ENCODE measurements around the gene LYRM1. TPM values are rescaled to one million over a fixed set of nuclear protein-coding genes. Genes with fewer than 3 reads are reported as not detected.
"Not testable (repeated sequence)": the region's sequence is repeated elsewhere in the genome, so short reads cannot be mapped to it uniquely, and the experiment has no call there.

The LYRM1 gene
- total RNA-seq, 1 donor from 2014 or later, result 23.3 TPM

DNA sequence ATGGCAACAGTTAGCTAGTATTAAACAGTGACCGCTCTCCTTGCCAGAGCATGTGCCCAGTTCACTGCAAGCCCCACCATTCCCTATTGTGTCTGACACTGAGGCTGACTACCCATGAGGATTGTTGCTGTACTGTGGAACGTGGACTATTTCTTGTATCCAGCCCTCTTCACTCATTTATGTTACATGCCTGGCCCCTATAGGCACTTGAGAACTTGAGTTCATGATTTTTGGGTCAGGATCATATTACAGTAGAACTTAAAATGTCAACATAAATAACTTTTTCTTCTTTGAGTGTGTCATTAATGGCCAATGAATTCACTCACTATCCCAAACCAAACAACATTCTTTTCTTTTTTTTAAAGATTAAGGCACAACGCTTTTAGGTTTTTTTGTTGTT, 55.7 kb downstream of the LYRM1 start:
- ATAC-seq, result no peak
- TF ChIP-seq, protein P1, sequence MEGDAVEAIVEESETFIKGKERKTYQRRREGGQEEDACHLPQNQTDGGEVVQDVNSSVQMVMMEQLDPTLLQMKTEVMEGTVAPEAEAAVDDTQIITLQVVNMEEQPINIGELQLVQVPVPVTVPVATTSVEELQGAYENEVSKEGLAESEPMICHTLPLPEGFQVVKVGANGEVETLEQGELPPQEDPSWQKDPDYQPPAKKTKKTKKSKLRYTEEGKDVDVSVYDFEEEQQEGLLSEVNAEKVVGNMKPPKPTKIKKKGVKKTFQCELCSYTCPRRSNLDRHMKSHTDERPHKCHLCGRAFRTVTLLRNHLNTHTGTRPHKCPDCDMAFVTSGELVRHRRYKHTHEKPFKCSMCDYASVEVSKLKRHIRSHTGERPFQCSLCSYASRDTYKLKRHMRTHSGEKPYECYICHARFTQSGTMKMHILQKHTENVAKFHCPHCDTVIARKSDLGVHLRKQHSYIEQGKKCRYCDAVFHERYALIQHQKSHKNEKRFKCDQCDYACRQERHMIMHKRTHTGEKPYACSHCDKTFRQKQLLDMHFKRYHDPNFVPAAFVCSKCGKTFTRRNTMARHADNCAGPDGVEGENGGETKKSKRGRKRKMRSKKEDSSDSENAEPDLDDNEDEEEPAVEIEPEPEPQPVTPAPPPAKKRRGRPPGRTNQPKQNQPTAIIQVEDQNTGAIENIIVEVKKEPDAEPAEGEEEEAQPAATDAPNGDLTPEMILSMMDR (IDR thresholded peaks at IDR 0.05), result no peak
- Histone ChIP-seq H3K36me3 (no peaks in the 10 kb centered on the region), H3K4me3 (no peak overlapping the region), H3K27me3 (ENCODE audit: low read depth) (no peaks in the 10 kb centered on the region), H3K4me1 (no peaks in the 10 kb centered on the region), H3K9me3 (no peaks in the 10 kb centered on the region), H3K27ac (no peak overlapping the region)
- intact Hi-C loops (cut with DNase I), result no loop called here
- no peak for DNase-seq

DNA sequence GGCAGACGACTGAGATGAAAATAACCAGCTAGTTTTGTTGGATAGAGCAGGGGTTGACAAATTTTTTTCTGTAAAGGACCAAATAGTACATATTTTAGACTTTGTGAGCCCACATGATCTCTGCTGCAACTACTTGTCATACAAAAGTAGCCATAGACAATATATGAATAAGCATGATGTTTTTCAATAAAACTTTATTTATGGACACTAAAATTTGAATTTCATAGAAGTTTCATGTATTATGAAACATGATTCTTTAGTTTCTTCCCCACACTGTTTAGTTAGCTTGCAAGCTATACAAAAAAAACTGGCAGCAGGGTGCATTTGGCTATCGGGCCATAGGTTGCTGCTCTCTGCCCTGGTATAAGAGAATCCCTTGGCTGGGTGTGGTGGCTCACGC, 56.6 kb downstream of the LYRM1 start:
- H3K27me3 ChIP-seq (ENCODE audit: low read depth), result no peaks in the 10 kb centered on the region
- no peaks in the 10 kb centered on the region for H3K9me3 ChIP-seq
- H3K36me3 ChIP-seq, result no peaks in the 10 kb centered on the region
- no peak overlapping the region for H3K4me3 ChIP-seq
- no peak for ATAC-seq
- intact Hi-C loops (cut with DNase I), result no loop called here
- DNase-seq, result no peak
- H3K4me1 ChIP-seq, result no peaks in the 10 kb centered on the region
- TF ChIP-seq, protein P1 (IDR thresholded peaks at IDR 0.05), result no peak
- H3K27ac ChIP-seq, result no peak overlapping the region

DNA sequence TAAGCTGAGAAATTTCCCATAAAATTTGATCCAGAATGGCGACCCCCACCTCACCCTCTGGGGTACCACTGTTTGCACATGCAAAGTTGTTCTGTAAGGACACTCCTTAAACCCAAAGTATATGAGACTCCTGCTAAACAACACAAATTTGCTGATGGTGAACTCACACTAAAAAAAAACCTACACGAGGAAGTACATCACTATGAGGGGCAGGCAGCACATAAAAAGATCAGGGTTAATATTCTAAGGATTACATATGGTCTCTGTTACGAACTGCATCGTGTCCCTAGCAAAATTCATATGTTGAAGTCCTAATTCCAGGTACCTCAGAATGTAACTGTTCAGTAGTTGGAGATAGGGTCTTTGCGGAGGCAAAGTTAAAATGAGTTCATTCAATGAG, 60.3 kb downstream of the LYRM1 start:
- Histone ChIP-seq H3K9me3 (no peaks in the 10 kb centered on the region), H3K27ac (no peak overlapping the region), H3K27me3 (ENCODE audit: low read depth) (no peaks in the 10 kb centered on the region), H3K36me3 (no peaks in the 10 kb centered on the region), H3K4me1 (no peaks in the 10 kb centered on the region), H3K4me3 (no peak overlapping the region)
- intact Hi-C loops (cut with DNase I), result no loop called here
- ATAC-seq (no peak), DNase-seq (no peak)
- TF ChIP-seq, protein P1 (IDR thresholded peaks at IDR 0.05), result no peak

DNA sequence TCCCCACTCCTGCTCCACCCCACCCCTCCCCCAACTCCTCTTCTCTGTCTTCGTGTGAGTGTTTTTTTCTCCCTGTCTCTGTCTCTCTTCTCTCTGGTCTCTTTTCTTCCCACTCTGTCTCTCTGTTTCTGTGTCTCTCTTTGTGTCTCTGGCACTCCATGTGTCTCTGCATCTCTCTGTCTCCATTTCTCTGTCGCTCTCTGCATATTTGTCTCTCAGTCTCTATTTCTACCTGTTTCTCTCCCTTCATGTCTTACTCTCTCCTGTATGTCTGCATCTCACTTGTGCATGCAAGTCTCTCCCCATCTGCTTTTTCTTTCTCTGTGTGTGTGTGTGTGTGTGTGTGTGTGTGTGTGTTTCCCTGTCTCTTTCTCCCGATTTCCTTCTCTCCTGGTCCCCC, 68.2 kb downstream of the LYRM1 start:
- H3K36me3 ChIP-seq, result no peaks in the 10 kb centered on the region
- no peak overlapping the region for H3K27ac ChIP-seq
- TF ChIP-seq, protein P1 (IDR thresholded peaks at IDR 0.05), result no peak
- DNase-seq (no peak), ATAC-seq (no peak)
- intact Hi-C loops (cut with DNase I), result no loop called here
- no peaks in the 10 kb centered on the region for H3K4me1 ChIP-seq
- no peak overlapping the region for H3K4me3 ChIP-seq
- H3K27me3 ChIP-seq (ENCODE audit: low read depth), result no peaks in the 10 kb centered on the region
- H3K9me3 ChIP-seq, result no peaks in the 10 kb centered on the region

DNA sequence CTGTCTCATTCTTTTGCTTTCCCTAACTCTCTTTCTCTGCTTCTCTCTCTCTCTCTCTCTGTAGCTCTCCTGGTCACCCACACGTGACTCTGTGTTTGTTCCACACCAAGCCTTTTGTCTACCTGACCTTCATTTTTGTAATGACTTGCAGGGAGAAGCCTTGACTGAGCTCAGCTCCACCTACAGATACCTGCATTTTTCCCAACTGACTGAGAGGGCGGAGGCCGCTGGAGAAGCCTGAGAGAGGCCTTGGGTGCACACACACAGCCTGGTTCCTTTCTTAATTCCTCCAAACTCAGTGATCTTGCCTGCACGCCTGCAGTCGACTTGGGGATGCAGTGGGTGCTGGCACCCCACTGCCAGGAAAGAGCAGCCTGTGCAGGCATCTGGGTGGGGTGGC, 68.8 kb downstream of the LYRM1 start:
- Histone ChIP-seq H3K4me1 (no peaks in the 10 kb centered on the region), H3K36me3 (no peaks in the 10 kb centered on the region), H3K27ac (no peak overlapping the region), H3K27me3 (ENCODE audit: low read depth) (no peaks in the 10 kb centered on the region), H3K4me3 (no peak overlapping the region), H3K9me3 (no peaks in the 10 kb centered on the region)
- ATAC-seq, result no peak
- intact Hi-C loops (cut with DNase I), result no loop called here
- TF ChIP-seq, protein P1 (IDR thresholded peaks at IDR 0.05), result no peak
- DNase-seq, result no peak

DNA sequence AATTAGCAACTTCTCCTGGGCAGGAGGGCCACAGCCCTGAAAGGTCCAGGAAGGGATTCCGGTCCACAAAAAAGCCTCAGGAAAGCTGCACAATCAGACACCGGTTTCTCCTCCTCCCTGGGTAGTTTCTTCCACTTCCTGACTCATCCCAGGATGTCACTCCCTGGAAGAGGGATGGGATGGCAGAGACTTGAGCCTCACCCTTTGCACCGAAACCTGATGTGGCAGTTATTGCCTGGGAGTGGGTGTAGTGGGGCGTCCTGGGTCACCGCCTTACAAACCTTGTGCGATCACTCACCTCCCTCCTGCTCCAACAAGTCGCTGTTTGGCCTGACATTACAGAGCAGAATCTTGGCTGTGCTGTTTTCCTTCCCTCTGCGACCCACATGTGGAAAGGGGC, 70.8 kb downstream of the LYRM1 start:
- Histone ChIP-seq H3K27me3 (ENCODE audit: low read depth) (no peaks in the 10 kb centered on the region), H3K9me3 (no peaks in the 10 kb centered on the region), H3K4me1 (no peaks in the 10 kb centered on the region), H3K27ac (no peak overlapping the region), H3K36me3 (no peaks in the 10 kb centered on the region), H3K4me3 (no peak overlapping the region)
- TF ChIP-seq, protein P1 (IDR thresholded peaks at IDR 0.05), result no peak
- intact Hi-C loops (cut with DNase I), result no loop called here
- ATAC-seq, result no peak
- no peak for DNase-seq

DNA sequence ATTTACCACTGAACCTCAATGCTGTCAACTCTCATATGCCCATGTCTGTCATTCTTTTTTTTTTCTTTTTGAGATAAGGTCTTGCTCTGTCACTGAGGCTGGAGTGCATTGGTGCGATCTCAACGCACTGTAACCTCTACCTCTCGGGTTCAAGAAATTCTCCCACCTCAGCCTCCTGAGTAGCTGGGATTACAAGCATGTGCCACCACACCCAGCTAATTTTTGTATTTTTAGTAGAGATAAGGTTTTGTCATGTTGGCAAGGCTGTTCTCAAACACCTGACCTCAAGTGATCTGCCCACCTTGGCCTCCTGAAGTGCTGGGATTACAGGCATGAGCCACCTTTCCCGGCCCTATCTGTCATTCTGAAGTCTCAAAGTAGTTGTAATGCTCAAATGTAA, 72.6 kb downstream of the LYRM1 start:
- H3K27me3 ChIP-seq (ENCODE audit: low read depth); ATAC-seq; intact Hi-C loops (cut with DNase I); H3K9me3 ChIP-seq; H3K4me1 ChIP-seq; H3K27ac ChIP-seq; H3K36me3 ChIP-seq; H3K4me3 ChIP-seq; DNase-seq: not testable (repeated sequence)

Data from lower lobe of right lung (tissue), 2 donors.